Activated effector memory CD4-positive, alpha-beta T cell treated with Interleukin-2 at 50 U/mL for 16 hours (primary cell): ENCODE results near the gene SPC24.
A peak's percentile ranks its signal among the peaks of the same experiment; 100 is the strongest.
"Not testable (repeated sequence)": the region's sequence is repeated elsewhere in the genome, so short reads cannot be mapped to it uniquely, and the experiment has no call there.

Experiments
- DNase-seq: peaks from one replicate; pipeline ENCODE4 v3.0.0-alpha.2; 2020

Gene SPC24

GRCh38 chr19:11116507-11116906 lies 39.1 kb downstream of the SPC24 start:
- no peak for DNase-seq

GRCh38 chr19:11115895-11116446 lies 39.6 kb downstream of the SPC24 start:
- DNase-seq: no peak

GRCh38 chr19:11115042-11115441 lies 40.5 kb downstream of the SPC24 start:
- DNase-seq: no peak

- DNase-seq: no peak
These were observed 42.4 kb downstream of the SPC24 start for GRCh38 chr19:11113140-11113708.

- DNase-seq: no peak
These were observed 43.8 kb downstream of the SPC24 start for GRCh38 chr19:11111771-11112144.

- DNase-seq: no peak
These were observed 44.3 kb downstream of the SPC24 start for GRCh38 chr19:11111117-11111770.

GRCh38 chr19:11108746-11109145 lies 46.8 kb downstream of the SPC24 start:
- no peak for DNase-seq

- no peak for DNase-seq
These were observed 49.1 kb downstream of the SPC24 start for GRCh38 chr19:11106477-11106876.

- DNase-seq: no peak
These were observed 50.5 kb downstream of the SPC24 start for GRCh38 chr19:11105014-11105636.

- DNase-seq: not testable (repeated sequence)
These were observed 51.9 kb downstream of the SPC24 start for GRCh38 chr19:11103667-11104066.

GRCh38 chr19:11102944-11103343 lies 52.6 kb downstream of the SPC24 start:
- no peak for DNase-seq

GRCh38 chr19:11101057-11101456 lies 54.5 kb downstream of the SPC24 start:
- no peak for DNase-seq

GRCh38 chr19:11100049-11100448 lies 55.5 kb downstream of the SPC24 start:
- DNase-seq: no peak

GRCh38 chr19:11098861-11099260 lies 56.7 kb downstream of the SPC24 start:
- DNase-seq: no peak

- no peak for DNase-seq
These were observed 57.3 kb downstream of the SPC24 start for GRCh38 chr19:11098327-11098726.

GRCh38 chr19:11097367-11097766 lies 58.2 kb downstream of the SPC24 start:
- DNase-seq: not testable (repeated sequence)

GRCh38 chr19:11096210-11096841 lies 59.3 kb downstream of the SPC24 start:
- peak; percentile 25 for DNase-seq
